A549 (cell line): ENCODE measurements around the gene PSD.

Experiments
- CTCF ChIP-seq: fragments of >200 bp; sonication (Bioruptor Twin); formaldehyde crosslinking; IDR thresholded peaks from 3 replicates; pipeline ENCODE4 v1.5.1; 2016
- E2F6 ChIP-seq: IDR thresholded peaks from 2 replicates; pipeline ENCODE4 v1.6.1; 2012; ENCODE audit warnings: low read depth, borderline replicate concordance
- EHMT2 ChIP-seq: fragments of 200-600 bp; sonication (generic); IDR thresholded peaks from 2 replicates; pipeline ENCODE4 v1.6.1; 2016; ENCODE audit warnings: antibody characterized with exemption, low read depth, mild to moderate bottlenecking, moderate library complexity
- EP300 ChIP-seq, 2 experiments: fragments of >200 bp; sonication (Bioruptor Twin); formaldehyde crosslinking; IDR thresholded peaks; 2 replicates in 1 of 2; 3 replicates in 1 of 2; pipeline ENCODE4 v1.6.1; 2016 to 2017
- HMGXB4 ChIP-seq: fragments of 250-450 bp; sonication (Bioruptor Pico); IDR thresholded peaks from 2 replicates; pipeline ENCODE4 v1.5.0; 2021; ENCODE audit warnings: mild to moderate bottlenecking, moderate library complexity, borderline replicate concordance
- MYC ChIP-seq: IDR thresholded peaks from 2 replicates; pipeline ENCODE4 v1.6.1; 2012; ENCODE audit warnings: mild to moderate bottlenecking, inconsistent platforms, low read length, improper control_type of control experiment, borderline replicate concordance
- NR3C1 ChIP-seq: fragments of >200 bp; sonication (Bioruptor Twin); formaldehyde crosslinking; IDR thresholded peaks from 3 replicates; pipeline ENCODE4 v1.6.1; 2017
- POLR2AphosphoS2 ChIP-seq: conservative IDR thresholded peaks from 2 replicates; pipeline ENCODE4 v1.6.1; 2012; ENCODE audit warnings: low read length, improper control_type of control experiment, inconsistent platforms
- SMC3 ChIP-seq: fragments of >200 bp; sonication (Bioruptor Twin); formaldehyde crosslinking; IDR thresholded peaks from 3 replicates; pipeline ENCODE4 v1.6.1; 2018; ENCODE audit warnings: inconsistent platforms
- ZC3H11A ChIP-seq: fragments of 450-650 bp; IDR thresholded peaks from 2 replicates; pipeline ENCODE4 v1.6.1; 2014; ENCODE audit warnings: antibody characterized with exemption, mild to moderate bottlenecking
- TF ChIP-seq, protein P1 (sequence below): fragments of 150-350 bp; IDR thresholded peaks from 2 replicates; pipeline ENCODE4 v1.6.1; 2014; ENCODE audit warnings: low read depth, mild to moderate bottlenecking, low read length

DNA sequence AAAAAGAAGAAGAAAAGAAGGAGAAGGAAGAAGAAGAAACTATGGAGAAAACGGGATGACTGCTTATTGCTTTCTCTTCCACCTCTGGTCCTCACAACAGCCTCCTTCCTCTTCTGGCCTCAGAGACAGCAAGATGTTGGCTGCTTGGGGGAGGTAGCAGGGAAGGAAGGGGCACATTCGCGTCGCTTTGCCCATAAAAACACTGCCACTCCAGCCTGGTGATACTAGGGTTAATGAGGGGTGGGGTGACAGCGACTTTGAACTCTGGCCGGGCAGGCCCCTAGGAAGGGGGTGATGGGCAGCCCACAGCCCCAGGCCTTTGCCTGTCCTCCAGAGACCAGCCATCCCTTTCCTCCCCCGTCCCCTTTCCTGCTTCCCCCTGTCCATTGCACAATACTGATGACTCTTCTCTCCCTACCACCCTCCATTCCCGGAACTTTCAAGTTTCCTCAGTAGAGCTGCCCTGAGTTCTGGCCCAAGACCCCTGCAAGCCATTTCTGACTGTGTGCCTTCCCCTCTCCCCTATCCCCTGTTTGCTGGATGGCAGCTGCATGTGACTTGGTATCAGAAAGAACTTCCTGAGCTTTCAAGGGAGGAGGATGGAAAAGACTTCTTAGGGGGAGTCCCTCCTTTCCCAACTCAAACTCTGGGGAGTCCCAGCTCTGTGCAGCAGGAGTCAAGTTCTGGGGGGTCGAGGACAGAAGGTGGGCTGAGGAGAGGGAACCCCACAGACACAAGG, 16.0 kb upstream of the PSD start:
- TF ChIP-seq MYC: no peak
- TF ChIP-seq ZC3H11A: no peak
- TF ChIP-seq CTCF: no peak
- TF ChIP-seq HMGXB4 (CRISPR knock-in tag): no peak
- no peak for TF ChIP-seq EP300 (IDR thresholded peaks at IDR 0.05)
- no peak for TF ChIP-seq EHMT2
- no peak for TF ChIP-seq POLR2AphosphoS2
- no peak for TF ChIP-seq NR3C1
- no peak for TF ChIP-seq E2F6
- no peak for TF ChIP-seq SMC3
- TF ChIP-seq, protein P1, sequence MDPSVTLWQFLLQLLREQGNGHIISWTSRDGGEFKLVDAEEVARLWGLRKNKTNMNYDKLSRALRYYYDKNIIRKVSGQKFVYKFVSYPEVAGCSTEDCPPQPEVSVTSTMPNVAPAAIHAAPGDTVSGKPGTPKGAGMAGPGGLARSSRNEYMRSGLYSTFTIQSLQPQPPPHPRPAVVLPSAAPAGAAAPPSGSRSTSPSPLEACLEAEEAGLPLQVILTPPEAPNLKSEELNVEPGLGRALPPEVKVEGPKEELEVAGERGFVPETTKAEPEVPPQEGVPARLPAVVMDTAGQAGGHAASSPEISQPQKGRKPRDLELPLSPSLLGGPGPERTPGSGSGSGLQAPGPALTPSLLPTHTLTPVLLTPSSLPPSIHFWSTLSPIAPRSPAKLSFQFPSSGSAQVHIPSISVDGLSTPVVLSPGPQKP: no peak
